Endothelial cell of umbilical vein (primary cell): Measurements from ENCODE around the gene HSP90AA1. TPM values are rescaled to one million over a fixed set of nuclear protein-coding genes. Genes with fewer than 3 reads are reported as not detected.

Experiments
- BruUV-seq: library from RNA; stranded (reverse); fragments of 400-500 nt; replicated peaks from 2 replicates; lab custom pipeline; 2021; lab: Mats Ljungman, UMichigan
- CTCF ChIA-PET: fragments of 300-600, 350-600 bp; sonication (Branson Sonifier 250); formaldehyde crosslinking; loops from one replicate; lab custom pipeline; 2021; ENCODE audit warnings: antibody characterized with exemption, inconsistent platforms; lab: Charles Lee
- POLR2A ChIA-PET: fragments of 300-600, 350-600 bp; sonication (Branson Sonifier 250); formaldehyde crosslinking; loops from one replicate; lab custom pipeline; 2021; ENCODE audit warnings: antibody characterized with exemption, inconsistent platforms; lab: Charles Lee
- DNase-seq: peaks from one replicate; pipeline ENCODE4 v3.0.0-alpha.2; 2011; ENCODE audit warnings: low read depth, low spot score
- FAIRE-seq: peaks from 2 replicates; lab custom pipeline; 2011; peaks lifted over from hg19 to GRCh38; lab: Jason Lieb, UNC
- H2AFZ ChIP-seq: 2 replicates; pipeline ENCODE4 v1.6.0; 2012; ENCODE audit warnings: low read depth, low read length, control low read depth, inconsistent platforms
- H3K27ac ChIP-seq: 2 replicates; pipeline ENCODE4 v1.5.1; 2011; ENCODE audit warnings: low read depth, mild to moderate bottlenecking, control low read depth, low read length, moderate library complexity; ENCODE audit not compliant: insufficient read depth
- H3K27me3 ChIP-seq, 2 experiments: 2 replicates each; pipeline versions ENCODE4 v1.6.0 to v1.6.1; 2011; ENCODE audit warnings: low read length in 2 of 2, mixed read lengths in 1 of 2; ENCODE audit not compliant: control insufficient read depth in 2 of 2, insufficient read depth in 2 of 2
- H3K36me3 ChIP-seq, 2 experiments: 2 replicates in 1 of 2; 3 replicates in 1 of 2; pipeline ENCODE4 v1.5.1; 2011; ENCODE audit warnings: low read length in 2 of 2, mild to moderate bottlenecking in 1 of 2, moderate library complexity in 1 of 2; ENCODE audit not compliant: control insufficient read depth in 2 of 2, insufficient read depth in 2 of 2; ENCODE audit errors: extremely low read depth in 1 of 2
- H3K4me1 ChIP-seq: 3 replicates; pipeline ENCODE4 v1.5.1; 2011; ENCODE audit warnings: mild to moderate bottlenecking, low read length; ENCODE audit not compliant: control insufficient read depth, insufficient read depth; ENCODE audit errors: extremely low read depth
- H3K4me2 ChIP-seq: 2 replicates; pipeline ENCODE4 v1.6.1; 2011; ENCODE audit warnings: low read length, control low read depth, mixed read lengths; ENCODE audit not compliant: insufficient read depth
- H3K4me3 ChIP-seq, 3 experiments: fragments of 200-600 bp in 1 of 3; sonication (generic), shearing (Covaris generic) in 1 of 3; replicated peaks in 1 of 3; 2 replicates each; pipeline ENCODE4 v1.5.1; 2011 to 2016; ENCODE audit warnings: control low read depth in 3 of 3, low read length in 3 of 3, mild to moderate bottlenecking in 2 of 3, inconsistent platforms in 1 of 3, low read depth in 1 of 3, moderate library complexity in 1 of 3; ENCODE audit not compliant: insufficient read depth in 1 of 3
- H3K79me2 ChIP-seq: 2 replicates; pipeline ENCODE4 v1.6.0; 2012; ENCODE audit warnings: low read length, inconsistent platforms; ENCODE audit not compliant: control insufficient read depth, insufficient read depth
- H3K9ac ChIP-seq: replicated peaks from 2 replicates; pipeline ENCODE3; 2011; ENCODE audit warnings: low read length, control low read depth; ENCODE audit not compliant: insufficient read depth; ENCODE audit errors: extremely low read depth
- H3K9me1 ChIP-seq: replicated peaks from 3 replicates; pipeline ENCODE4 v1.6.0; 2011; ENCODE audit warnings: mild to moderate bottlenecking, low read length; ENCODE audit not compliant: control insufficient read depth, insufficient read depth; ENCODE audit errors: extremely low read depth
- H3K9me3 ChIP-seq: replicated peaks from 2 replicates; pipeline ENCODE4 v1.5.1; 2012; ENCODE audit warnings: low read length, inconsistent platforms; ENCODE audit not compliant: control insufficient read depth, insufficient read depth
- H4K20me1 ChIP-seq: replicated peaks from 2 replicates; pipeline ENCODE3; 2011; ENCODE audit warnings: mild to moderate bottlenecking, low read length; ENCODE audit not compliant: control insufficient read depth, insufficient read depth; ENCODE audit errors: extremely low read depth
- EZH2 ChIP-seq: IDR thresholded peaks from 2 replicates; pipeline ENCODE4 v1.6.1; 2012; ENCODE audit warnings: borderline replicate concordance, low read depth, mild to moderate bottlenecking, moderate library complexity, low read length, inconsistent platforms; ENCODE audit not compliant: severe bottlenecking
- FOS ChIP-seq: IDR thresholded peaks from 2 replicates; pipeline ENCODE4 v1.6.1; 2011; ENCODE audit warnings: mild to moderate bottlenecking, low read length, moderate library complexity, borderline replicate concordance; ENCODE audit not compliant: insufficient read depth
- GATA2 ChIP-seq: IDR thresholded peaks from 2 replicates; pipeline ENCODE4 v1.7.0; 2011; ENCODE audit warnings: low read depth, mild to moderate bottlenecking, moderate library complexity, mixed read lengths, low read length; ENCODE audit not compliant: insufficient read length, insufficient read depth
- JUN ChIP-seq: IDR thresholded peaks from 2 replicates; pipeline ENCODE4 v1.6.1; 2011; ENCODE audit warnings: borderline replicate concordance, low read depth; ENCODE audit not compliant: insufficient read length, insufficient read depth
- MYC ChIP-seq: IDR thresholded peaks from one replicate; pipeline ENCODE4 v1.6.1; 2011; ENCODE audit warnings: mild to moderate bottlenecking, low read depth, low read length
- POLR2A ChIP-seq: IDR thresholded peaks from 2 replicates; pipeline ENCODE4 v1.6.1; 2012; ENCODE audit warnings: low read depth, mild to moderate bottlenecking, control low read depth, low read length
- POLR2AphosphoS5 ChIP-seq: IDR thresholded peaks from 2 replicates; pipeline ENCODE4 v1.6.1; 2012; ENCODE audit warnings: low read depth, mild to moderate bottlenecking, control low read depth, low read length, moderate library complexity; ENCODE audit not compliant: insufficient read depth
- dilution Hi-C: fragments of 300-500 bp; cut with MboI; formaldehyde crosslinking; loops from one replicate; pipeline ENCODE4 v1.15.0; 2019; ENCODE audit warnings: low sequenced_read_pairs; ENCODE audit not compliant: extremely low pct_ligation_motif_present
- intact Hi-C: fragments of 100-400 bp; cut with micrococcal nuclease; formaldehyde crosslinking; loops from one replicate; pipeline ENCODE4 v1.10.0; 2022
- polyA plus RNA-seq, 4 experiments: library from polyadenylated mRNA; depleted of rRNA in 3 of 4; stranded (reverse) in 3 of 4; unstranded in 1 of 4; fragments of >200 nt; gene quantifications; 2 replicates each; pipeline versions ENCODE4 v1.2.1 to v1.2.3, GENCODE V29; 2011 to 2012; ENCODE audit warnings: missing spikeins in 1 of 4
- total RNA-seq: library from RNA; stranded (reverse); gene quantifications from 2 replicates; pipeline ENCODE4 v1.2.3, GENCODE V29; 2021
- TF ChIP-seq, protein P1 (sequence below), 2 donors: IDR thresholded peaks; 1 replicate in 1 of 2; 2 replicates in 1 of 2; pipeline ENCODE4 v1.5.1; 2011; ENCODE audit warnings: low read length in 2 of 2, mild to moderate bottlenecking in 2 of 2, moderate library complexity in 2 of 2, control low read depth in 1 of 2, inconsistent platforms in 1 of 2, low read depth in 1 of 2; ENCODE audit not compliant: insufficient read depth in 1 of 2; ENCODE audit errors: extremely low read depth in 1 of 2
- TF ChIP-seq, protein P2 (sequence below): IDR thresholded peaks from 2 replicates; pipeline ENCODE4 v1.6.1; 2011; ENCODE audit not compliant: insufficient read depth, insufficient read length

The HSP90AA1 gene
- total and polyA plus RNA-seq, 2 donors (not counting 3 experiments of a cell fraction or from before 2014, with no cell fraction given) = 266 to 540 TPM

DNA sequence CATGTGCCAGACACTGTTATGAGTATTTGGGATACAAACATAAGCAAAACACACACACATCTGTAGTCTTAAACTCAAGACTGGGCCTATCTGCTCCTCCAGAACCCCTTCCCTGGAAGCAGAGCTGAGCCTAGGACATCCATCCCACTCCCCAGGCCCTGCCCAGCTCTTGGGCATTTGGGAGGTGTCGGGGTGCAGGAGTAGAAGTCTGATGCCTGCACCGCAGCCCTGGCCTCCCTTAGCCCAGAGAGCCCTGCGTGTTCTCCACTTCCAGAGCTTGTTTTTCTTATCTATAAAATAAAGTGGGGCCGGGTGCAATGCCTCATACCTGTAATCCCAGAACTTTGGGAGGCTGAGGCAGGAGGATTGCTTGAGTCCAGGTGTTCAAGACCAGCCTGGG is 11.7 kb downstream of the HSP90AA1 start:
- no peaks in the 10 kb centered on the region for H3K79me2 ChIP-seq
- H3K4me2 ChIP-seq = no peak overlapping the region
- H4K20me1 ChIP-seq = peaks cover 2% of the 10 kb centered on the region
- ChIA-PET CTCF (no interaction called here), POLR2A (interaction anchor here (0.8 kb wide), 1 partner anchor 221 kb away, joined by 7 read pairs; no protein-coding TSS in a partner anchor)
- no peak for FAIRE-seq
- no peak overlapping the region for H3K9ac ChIP-seq
- H3K4me1 ChIP-seq = peaks cover 8% of the 10 kb centered on the region
- intact Hi-C loops (no loop called here), dilution Hi-C loops (no loop called here)
- no peaks in the 10 kb centered on the region for H3K9me3 ChIP-seq
- H3K9me1 ChIP-seq = no peaks in the 10 kb centered on the region
- TF ChIP-seq, protein P1, sequence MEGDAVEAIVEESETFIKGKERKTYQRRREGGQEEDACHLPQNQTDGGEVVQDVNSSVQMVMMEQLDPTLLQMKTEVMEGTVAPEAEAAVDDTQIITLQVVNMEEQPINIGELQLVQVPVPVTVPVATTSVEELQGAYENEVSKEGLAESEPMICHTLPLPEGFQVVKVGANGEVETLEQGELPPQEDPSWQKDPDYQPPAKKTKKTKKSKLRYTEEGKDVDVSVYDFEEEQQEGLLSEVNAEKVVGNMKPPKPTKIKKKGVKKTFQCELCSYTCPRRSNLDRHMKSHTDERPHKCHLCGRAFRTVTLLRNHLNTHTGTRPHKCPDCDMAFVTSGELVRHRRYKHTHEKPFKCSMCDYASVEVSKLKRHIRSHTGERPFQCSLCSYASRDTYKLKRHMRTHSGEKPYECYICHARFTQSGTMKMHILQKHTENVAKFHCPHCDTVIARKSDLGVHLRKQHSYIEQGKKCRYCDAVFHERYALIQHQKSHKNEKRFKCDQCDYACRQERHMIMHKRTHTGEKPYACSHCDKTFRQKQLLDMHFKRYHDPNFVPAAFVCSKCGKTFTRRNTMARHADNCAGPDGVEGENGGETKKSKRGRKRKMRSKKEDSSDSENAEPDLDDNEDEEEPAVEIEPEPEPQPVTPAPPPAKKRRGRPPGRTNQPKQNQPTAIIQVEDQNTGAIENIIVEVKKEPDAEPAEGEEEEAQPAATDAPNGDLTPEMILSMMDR (IDR thresholded peaks at IDR 0.05; ENCODE audit: extremely low read depth in 1 of 2, insufficient read depth in 1 of 2, low read depth in 1 of 2, low read length in 2 of 2) = no peak
- TF ChIP-seq GATA2 = no peak
- no peak for TF ChIP-seq POLR2AphosphoS5
- no peak for TF ChIP-seq JUN
- TF ChIP-seq, protein P2, sequence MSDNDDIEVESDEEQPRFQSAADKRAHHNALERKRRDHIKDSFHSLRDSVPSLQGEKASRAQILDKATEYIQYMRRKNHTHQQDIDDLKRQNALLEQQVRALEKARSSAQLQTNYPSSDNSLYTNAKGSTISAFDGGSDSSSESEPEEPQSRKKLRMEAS = no peak
- TF ChIP-seq POLR2A = no peak
- TF ChIP-seq MYC = no peak
- TF ChIP-seq EZH2 = no peak
- no peak for TF ChIP-seq FOS
- no peak overlapping the region for H3K4me3 ChIP-seq
- BruUV-seq = no TSS peak
- no peak overlapping the region for H3K27ac ChIP-seq
- DNase-seq = no peak
- H2AFZ ChIP-seq = no peak overlapping the region
- H3K36me3 ChIP-seq = peaks cover 7 to 9% of the 10 kb centered on the region in 2 experiments
- H3K27me3 ChIP-seq = no peaks in the 10 kb centered on the region
